Activated naive CD8-positive, alpha-beta T cell treated with anti-CD3 and anti-CD28 coated beads, Interleukin-2, amount 10 ng/mL, durations not matched to agents 7 days and 5 days (primary cell): ENCODE data around the gene PRKCZ. TPM values are rescaled to one million over a fixed set of nuclear protein-coding genes. Genes with fewer than 3 reads are reported as not detected.
A peak's percentile ranks its signal among the peaks of the same experiment; 100 is the strongest.

Experiments
- ATAC-seq: fragments of 150-1000 bp; cut with Tn5 transposase; one replicate; pipeline ENCODE4 v1.10.0; 2021; ENCODE audit warnings: low read depth, moderate library complexity
- POLR2A ChIA-PET: fragments of 350-600 bp; sonication (Branson Sonifier 250); formaldehyde crosslinking; loops from one replicate; lab custom pipeline; 2021; ENCODE audit warnings: antibody characterized with exemption; lab: Charles Lee
- DNase-seq: peaks from one replicate; pipeline ENCODE4 v3.0.0; 2021
- H3K27ac Mint-ChIP-seq: one replicate; pipeline ENCODE4 v1.8.0; 2022; ENCODE audit warnings: mild to moderate bottlenecking, mixed read lengths
- H3K27me3 Mint-ChIP-seq: one replicate; pipeline ENCODE4 v1.8.0; 2022; ENCODE audit warnings: mild to moderate bottlenecking, moderate library complexity, mixed read lengths
- H3K36me3 Mint-ChIP-seq: one replicate; pipeline ENCODE4 v1.8.0; 2021; ENCODE audit warnings: mild to moderate bottlenecking, mixed read lengths
- H3K4me1 Mint-ChIP-seq: one replicate; pipeline ENCODE4 v1.8.0; 2021; ENCODE audit warnings: mixed read lengths
- H3K4me3 Mint-ChIP-seq: one replicate; pipeline ENCODE4 v1.8.0; 2022; ENCODE audit warnings: mild to moderate bottlenecking, moderate library complexity, mixed read lengths
- H3K9me3 Mint-ChIP-seq: one replicate; pipeline ENCODE4 v1.8.0; 2021; ENCODE audit warnings: mixed read lengths
- total RNA-seq, 2 experiments: library from RNA; stranded (reverse); gene quantifications; one replicate each; pipeline ENCODE4 v1.2.3, GENCODE V29; 2021

The PRKCZ gene
- total RNA-seq, 2 experiments from 2014 or later, result 24.3 to 24.4 TPM

GRCh38 chr1:2126331-2127186 is 76.3 kb downstream of the PRKCZ start:
- peak overlapping the region; percentile 78 for H3K27ac Mint-ChIP-seq
- peaks cover 3% of the 10 kb centered on the region for H3K36me3 Mint-ChIP-seq
- peak overlapping the region; percentile 69 for H3K4me3 Mint-ChIP-seq
- H3K9me3 Mint-ChIP-seq, result peaks cover 6% of the 10 kb centered on the region
- H3K4me1 Mint-ChIP-seq, result peaks cover 6% of the 10 kb centered on the region
- no peaks in the 10 kb centered on the region for H3K27me3 Mint-ChIP-seq
- ATAC-seq, result peak; percentile 53
- DNase-seq, result no peak
- POLR2A ChIA-PET, result interaction anchor here (0.6 to 1.5 kb wide), 2 partner anchors 22 to 31 kb away, joined by 4 read pairs; no protein-coding TSS in a partner anchor

GRCh38 chr1:2127187-2128145 is 77.3 kb downstream of the PRKCZ start:
- peak overlapping the region; percentile 69 for H3K4me3 Mint-ChIP-seq
- H3K27ac Mint-ChIP-seq, result peak overlapping the region; percentile 78
- no peaks in the 10 kb centered on the region for H3K27me3 Mint-ChIP-seq
- peaks cover 2% of the 10 kb centered on the region for H3K9me3 Mint-ChIP-seq
- POLR2A ChIA-PET, result interaction anchor here (1.5 kb wide), 1 partner anchor 22 kb away, joined by 4 read pairs; no protein-coding TSS in a partner anchor
- peak; percentile 19 for ATAC-seq
- H3K36me3 Mint-ChIP-seq, result no peaks in the 10 kb centered on the region
- H3K4me1 Mint-ChIP-seq, result peaks cover 7% of the 10 kb centered on the region
- no peak for DNase-seq

GRCh38 chr1:2128189-2128901 is 78.1 kb downstream of the PRKCZ start:
- POLR2A ChIA-PET, result no interaction called here
- Mint-ChIP-seq H3K36me3 (no peaks in the 10 kb centered on the region), H3K27ac (no peak overlapping the region), H3K4me3 (no peak overlapping the region), H3K9me3 (peaks cover 2% of the 10 kb centered on the region), H3K27me3 (no peaks in the 10 kb centered on the region), H3K4me1 (peaks cover 11% of the 10 kb centered on the region)
- DNase-seq (no peak), ATAC-seq (no peak)

- no peaks in the 10 kb centered on the region for H3K27me3 Mint-ChIP-seq
Measured at GRCh38 chr1:2129256-2129943, 79.2 kb downstream of the PRKCZ start.

DNA sequence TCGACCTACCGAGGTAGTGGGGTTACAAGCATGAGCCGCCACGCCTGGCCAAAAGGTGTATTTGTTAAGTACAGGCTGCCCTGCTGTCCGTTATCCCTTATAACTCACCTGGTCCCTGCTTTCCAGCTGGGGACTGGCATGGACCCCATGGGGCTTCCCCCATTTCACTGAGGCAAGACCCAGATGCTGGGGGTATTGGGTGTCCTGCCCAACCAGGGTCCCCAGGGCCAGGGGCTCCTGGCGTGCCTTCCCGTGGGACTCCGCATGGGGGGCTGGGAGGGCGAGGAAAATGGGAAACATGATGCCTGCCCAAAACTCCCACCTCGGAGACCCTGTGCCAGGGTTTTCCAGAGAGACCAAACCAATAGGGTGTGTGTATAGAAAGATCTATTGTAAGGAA is 79.9 kb downstream of the PRKCZ start:
- ATAC-seq (no peak), DNase-seq (no peak)
- Mint-ChIP-seq H3K36me3 (no peaks in the 10 kb centered on the region), H3K4me1 (peaks cover 11% of the 10 kb centered on the region), H3K27me3 (no peaks in the 10 kb centered on the region), H3K4me3 (no peak overlapping the region), H3K27ac (no peak overlapping the region), H3K9me3 (no peaks in the 10 kb centered on the region)
- POLR2A ChIA-PET, result no interaction called here

More at GRCh38 chr1:2129256-2129943, 79.2 kb downstream of the PRKCZ start:
- no peaks in the 10 kb centered on the region for H3K36me3 Mint-ChIP-seq
- DNase-seq (no peak), ATAC-seq (no peak)
- H3K27ac Mint-ChIP-seq, result no peak overlapping the region
- POLR2A ChIA-PET, result no interaction called here
- H3K4me3 Mint-ChIP-seq, result no peak overlapping the region
- peaks cover 11% of the 10 kb centered on the region for H3K4me1 Mint-ChIP-seq
- no peaks in the 10 kb centered on the region for H3K9me3 Mint-ChIP-seq

DNA sequence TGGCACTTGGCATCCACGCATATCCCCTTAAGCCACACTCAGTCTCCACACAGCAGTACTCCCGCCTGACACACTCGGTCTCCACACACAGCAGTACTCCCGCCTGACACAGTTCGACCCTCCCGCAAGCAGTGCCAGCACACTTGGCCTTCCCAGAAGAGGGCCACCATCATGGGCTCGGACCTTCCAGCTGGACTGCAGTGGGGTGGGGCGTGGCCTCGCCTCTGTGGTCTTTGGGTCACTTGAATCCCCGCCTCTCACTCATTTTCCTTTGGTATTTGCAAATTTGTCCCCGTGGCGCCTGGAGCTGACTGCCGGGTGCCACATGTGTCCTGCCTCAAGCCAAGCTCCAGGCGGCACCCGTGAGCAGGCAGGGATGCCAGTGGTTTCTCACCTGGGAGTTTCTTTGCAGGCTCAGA is 80.7 kb downstream of the PRKCZ start:
- Mint-ChIP-seq H3K9me3 (no peaks in the 10 kb centered on the region), H3K27ac (no peak overlapping the region), H3K27me3 (no peaks in the 10 kb centered on the region), H3K4me3 (no peak overlapping the region), H3K4me1 (peaks cover 11% of the 10 kb centered on the region), H3K36me3 (no peaks in the 10 kb centered on the region)
- DNase-seq, result no peak
- POLR2A ChIA-PET, result no interaction called here
- no peak for ATAC-seq

DNA sequence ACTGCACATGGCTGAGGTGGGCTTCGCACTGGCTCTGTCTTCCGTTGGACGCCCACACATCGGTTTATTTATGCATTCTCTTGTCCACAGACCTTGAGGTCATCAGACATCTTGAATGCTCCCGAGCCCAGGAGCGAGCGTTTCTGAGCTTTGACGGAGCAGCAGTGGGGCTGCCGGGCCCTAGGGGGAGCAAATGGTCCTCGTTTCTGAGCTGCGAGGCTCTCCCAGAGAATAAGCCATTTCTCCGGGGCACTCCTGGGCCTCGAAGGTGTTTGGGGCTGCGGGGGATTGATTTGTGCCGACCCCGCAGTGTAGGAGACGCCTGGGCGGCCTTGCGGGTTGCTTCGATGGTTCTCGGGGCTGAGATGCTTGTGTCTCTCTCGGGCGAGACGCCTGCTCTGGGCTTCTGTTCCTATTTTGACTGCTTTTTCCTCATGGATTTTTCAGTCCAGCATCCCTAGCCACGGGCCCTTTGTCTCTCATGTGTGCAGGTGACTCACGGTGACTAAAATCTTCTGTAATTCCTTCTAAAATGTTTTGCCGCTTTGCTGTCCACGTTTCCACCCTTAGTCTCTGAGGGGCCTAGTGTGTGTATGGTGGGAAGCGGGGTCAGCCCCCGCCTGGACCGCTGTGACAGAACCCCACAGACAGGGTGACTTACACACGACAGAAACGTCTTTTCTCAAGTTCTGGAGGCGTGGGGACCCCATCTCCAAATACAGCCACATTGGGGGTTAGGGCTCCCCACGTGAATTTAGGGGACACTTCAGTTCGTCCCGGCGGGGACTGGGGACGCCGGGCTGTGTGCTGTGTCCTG is 82.2 kb downstream of the PRKCZ start:
- POLR2A ChIA-PET, result interaction anchor here (1.2 kb wide), 1 partner anchor 424 kb away, joined by 3 read pairs; the partner anchor contains the start of gene TNFRSF14
- H3K4me1 Mint-ChIP-seq, result peaks cover 5% of the 10 kb centered on the region
- H3K27me3 Mint-ChIP-seq, result no peaks in the 10 kb centered on the region
- H3K4me3 Mint-ChIP-seq, result peak overlapping the region; percentile 84
- no peaks in the 10 kb centered on the region for H3K36me3 Mint-ChIP-seq
- H3K9me3 Mint-ChIP-seq, result no peaks in the 10 kb centered on the region
- ATAC-seq (no peak), DNase-seq (no peak)
- peak overlapping the region; percentile 80 for H3K27ac Mint-ChIP-seq

- DNase-seq (peak; percentile 99), ATAC-seq (peak; percentile 94)
- POLR2A ChIA-PET, result interaction anchor here (0.8 to 1.2 kb wide), 3 partner anchors 41 to 423 kb away, joined by 3 to 4 read pairs (median 3); partner anchors contain the start of genes FAAP20 and TNFRSF14
- Mint-ChIP-seq H3K27me3 (no peaks in the 10 kb centered on the region), H3K9me3 (no peaks in the 10 kb centered on the region), H3K4me3 (peak overlapping the region; percentile 84), H3K27ac (peak overlapping the region; percentile 80), H3K4me1 (peaks cover 5% of the 10 kb centered on the region), H3K36me3 (no peaks in the 10 kb centered on the region)
Measured at GRCh38 chr1:2133039-2133878, 83.0 kb downstream of the PRKCZ start.

GRCh38 chr1:2133879-2134215 is 83.6 kb downstream of the PRKCZ start:
- Mint-ChIP-seq H3K4me3 (no peak overlapping the region), H3K36me3 (no peaks in the 10 kb centered on the region), H3K4me1 (peaks cover 5% of the 10 kb centered on the region), H3K27ac (peak overlapping the region; percentile 80), H3K9me3 (no peaks in the 10 kb centered on the region), H3K27me3 (no peaks in the 10 kb centered on the region)
- DNase-seq (no peak), ATAC-seq (no peak)
- POLR2A ChIA-PET, result interaction anchor here (0.8 to 0.9 kb wide), 2 partner anchors 41 to 61 kb away, joined by 3 to 4 read pairs; partner anchors contain the start of gene FAAP20

DNA sequence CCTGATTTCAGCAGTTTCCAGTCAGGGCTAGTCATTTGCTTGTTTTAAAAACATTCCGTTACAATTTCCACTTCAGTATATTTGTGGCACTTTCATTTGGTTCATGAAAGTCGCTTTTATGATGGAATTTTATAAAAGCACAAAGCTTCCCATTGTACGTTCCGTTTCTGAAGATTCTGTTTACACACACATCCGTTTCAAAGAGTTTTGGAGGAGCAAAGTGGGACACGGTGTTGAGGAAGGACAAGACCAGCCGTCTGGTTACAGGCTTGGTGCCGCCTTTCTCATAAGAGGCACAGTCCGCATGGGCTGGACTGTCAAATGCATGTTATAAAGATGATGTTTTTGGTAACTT is 84.0 kb downstream of the PRKCZ start:
- no peaks in the 10 kb centered on the region for H3K36me3 Mint-ChIP-seq
- H3K27ac Mint-ChIP-seq, result no peak overlapping the region
- POLR2A ChIA-PET, result no interaction called here
- H3K27me3 Mint-ChIP-seq, result no peaks in the 10 kb centered on the region
- DNase-seq (no peak), ATAC-seq (no peak)
- H3K4me1 Mint-ChIP-seq, result peaks cover 5% of the 10 kb centered on the region
- no peaks in the 10 kb centered on the region for H3K9me3 Mint-ChIP-seq
- H3K4me3 Mint-ChIP-seq, result no peak overlapping the region

- Mint-ChIP-seq H3K27ac (no peak overlapping the region), H3K4me1 (peaks cover 7% of the 10 kb centered on the region), H3K9me3 (no peaks in the 10 kb centered on the region), H3K36me3 (no peaks in the 10 kb centered on the region), H3K4me3 (no peak overlapping the region), H3K27me3 (no peaks in the 10 kb centered on the region)
- DNase-seq (no peak), ATAC-seq (no peak)
- POLR2A ChIA-PET, result no interaction called here
Measured at GRCh38 chr1:2134621-2135307, 84.6 kb downstream of the PRKCZ start.
